Neural progenitor cell (in vitro differentiated cells): ENCODE results near the gene SDK1.

Experiments used
- EZH2 ChIP-seq: fragments of 200-600 bp; sonication (generic); IDR thresholded peaks from 2 replicates; pipeline ENCODE4 v1.6.1; 2017; ENCODE audit warnings: antibody characterized with exemption, mild to moderate bottlenecking, moderate library complexity
- EZH2phosphoT487 ChIP-seq: fragments of 200-600 bp; sonication (generic); IDR thresholded peaks from 2 replicates; pipeline ENCODE4 v1.6.1; 2017; ENCODE audit warnings: antibody characterized with exemption
- TF ChIP-seq, protein P1 (sequence below): fragments of 200-600 bp; sonication (generic); IDR thresholded peaks from 2 replicates; pipeline ENCODE4 v1.5.1; 2017; ENCODE audit warnings: antibody characterized with exemption, mild to moderate bottlenecking

DNA sequence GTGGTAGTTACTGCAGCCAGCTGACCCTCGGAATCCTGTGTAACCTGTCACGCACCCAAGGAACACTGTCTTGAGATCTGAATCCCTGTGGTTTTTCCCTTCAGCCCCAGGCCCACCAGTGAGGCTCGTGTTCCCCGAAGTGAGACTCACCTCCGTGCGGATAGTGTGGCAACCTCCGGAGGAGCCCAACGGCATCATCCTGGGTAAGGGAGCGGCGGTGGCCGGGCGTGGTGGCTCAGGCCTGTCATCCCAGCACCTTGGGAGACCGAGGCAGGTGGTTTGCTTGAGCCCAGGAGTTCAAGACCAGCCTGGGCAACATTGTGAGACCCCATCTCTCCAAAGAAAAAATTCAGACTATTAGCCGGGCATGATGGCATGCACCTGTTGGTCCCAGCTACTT is 831.2 kb downstream of the SDK1 start:
- TF ChIP-seq, protein P1, sequence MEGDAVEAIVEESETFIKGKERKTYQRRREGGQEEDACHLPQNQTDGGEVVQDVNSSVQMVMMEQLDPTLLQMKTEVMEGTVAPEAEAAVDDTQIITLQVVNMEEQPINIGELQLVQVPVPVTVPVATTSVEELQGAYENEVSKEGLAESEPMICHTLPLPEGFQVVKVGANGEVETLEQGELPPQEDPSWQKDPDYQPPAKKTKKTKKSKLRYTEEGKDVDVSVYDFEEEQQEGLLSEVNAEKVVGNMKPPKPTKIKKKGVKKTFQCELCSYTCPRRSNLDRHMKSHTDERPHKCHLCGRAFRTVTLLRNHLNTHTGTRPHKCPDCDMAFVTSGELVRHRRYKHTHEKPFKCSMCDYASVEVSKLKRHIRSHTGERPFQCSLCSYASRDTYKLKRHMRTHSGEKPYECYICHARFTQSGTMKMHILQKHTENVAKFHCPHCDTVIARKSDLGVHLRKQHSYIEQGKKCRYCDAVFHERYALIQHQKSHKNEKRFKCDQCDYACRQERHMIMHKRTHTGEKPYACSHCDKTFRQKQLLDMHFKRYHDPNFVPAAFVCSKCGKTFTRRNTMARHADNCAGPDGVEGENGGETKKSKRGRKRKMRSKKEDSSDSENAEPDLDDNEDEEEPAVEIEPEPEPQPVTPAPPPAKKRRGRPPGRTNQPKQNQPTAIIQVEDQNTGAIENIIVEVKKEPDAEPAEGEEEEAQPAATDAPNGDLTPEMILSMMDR: no peak
- TF ChIP-seq EZH2phosphoT487: no peak
- TF ChIP-seq EZH2: no peak
